ENCODE data around the gene ARMC3.
"Not testable (repeated sequence)": the region's sequence is repeated elsewhere in the genome, so short reads cannot be mapped to it uniquely, and the experiment has no call there.

The ARMC3 gene

DNA sequence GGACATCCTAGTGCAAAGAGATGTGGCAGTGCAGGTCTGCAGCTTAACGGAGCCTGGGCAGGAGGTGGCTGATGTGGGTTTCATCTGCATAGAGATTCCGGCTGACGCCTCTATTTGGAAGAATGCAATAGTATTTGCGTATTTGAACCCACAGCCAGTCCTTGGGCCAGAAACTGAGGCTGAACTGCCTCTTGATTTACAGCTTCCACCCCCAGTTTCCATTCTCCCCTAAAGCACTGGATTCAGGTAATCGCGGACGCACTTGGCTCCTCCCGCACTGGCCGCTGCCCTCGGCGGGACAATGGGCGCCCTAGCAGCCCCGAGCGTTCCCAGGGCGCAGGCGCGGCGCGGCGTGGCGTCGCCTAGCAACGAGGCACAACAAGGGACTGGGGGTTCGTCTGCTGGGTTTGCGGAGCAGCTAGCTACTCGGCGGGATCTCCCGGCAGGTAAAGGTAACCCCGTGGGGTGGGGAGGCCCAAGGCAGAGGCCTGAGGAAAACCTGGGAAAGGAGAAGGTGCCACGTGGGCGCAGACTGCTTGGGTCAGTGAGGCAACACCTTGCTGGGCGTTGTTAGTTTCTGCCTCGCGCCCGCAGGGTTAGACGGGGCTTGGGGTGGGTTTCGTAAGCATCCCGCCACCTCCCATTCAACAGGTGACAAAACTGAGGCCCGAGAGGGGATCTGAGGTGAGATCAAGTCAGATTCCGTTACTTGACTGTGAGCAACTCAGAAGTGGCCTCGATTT lies at the start of gene ARMC3:
TSS of gene ARMC3 (plus strand) at position 393 of the 743 bp plus-strand sequence. CDS start 3,944 bp downstream, outside the sequence.
- DNase-seq (ENCODE audit: extremely low read depth in 1 of 2, low read depth in 1 of 2): peak; percentile 38 to 55

DNA sequence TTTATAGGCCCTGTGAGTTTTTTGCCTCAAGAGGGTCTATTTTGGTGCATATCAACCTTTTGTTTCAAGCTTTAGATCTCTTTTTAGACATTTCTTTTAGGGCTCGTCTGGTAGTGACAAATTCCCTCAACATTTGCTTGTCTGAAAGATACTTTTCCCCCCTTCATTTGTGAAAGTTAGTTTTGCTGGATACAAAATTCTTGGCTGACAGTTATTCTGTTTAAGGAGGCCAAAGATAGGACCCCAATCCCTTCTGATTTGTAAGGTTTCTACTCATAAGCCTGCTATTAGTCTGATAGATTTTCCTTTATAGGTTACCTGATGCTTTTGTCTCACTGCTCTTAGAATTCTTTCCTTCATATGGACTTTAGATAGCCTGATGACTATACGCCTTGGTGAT lies 36.1 kb upstream of the ARMC3 start:
- no peak for DNase-seq (ENCODE audit: extremely low read depth in 1 of 2, low read depth in 1 of 2)

GRCh38 chr10:22893781-22894180 lies 34.1 kb upstream of the ARMC3 start:
- DNase-seq (ENCODE audit: extremely low read depth in 1 of 2, low read depth in 1 of 2): no peak

DNA sequence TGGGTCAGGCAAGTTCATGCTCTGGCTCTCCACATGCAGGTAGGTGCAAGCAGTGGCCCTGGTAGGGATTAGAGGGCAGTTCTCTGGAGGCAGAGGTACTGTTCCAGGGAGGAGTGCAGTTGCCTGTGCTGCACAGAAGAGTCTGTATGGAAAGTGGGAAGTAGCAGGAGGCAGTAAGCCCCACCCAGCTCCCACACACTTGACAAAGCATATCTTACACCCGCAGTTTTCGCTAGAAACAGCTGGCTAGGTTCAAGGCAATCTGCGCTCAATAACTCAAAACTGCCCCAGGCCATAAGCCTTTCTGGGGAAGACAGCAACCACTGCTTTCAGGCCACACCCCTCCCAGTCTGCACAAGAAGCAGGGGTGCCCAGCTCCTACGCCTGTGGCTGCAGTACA lies 33.1 kb upstream of the ARMC3 start:
- DNase-seq (ENCODE audit: extremely low read depth in 1 of 2, low read depth in 1 of 2): no peak

- no peak for DNase-seq (ENCODE audit: extremely low read depth in 1 of 2, low read depth in 1 of 2)
Observed at GRCh38 chr10:22895252-22895651, 32.6 kb upstream of the ARMC3 start.

DNA sequence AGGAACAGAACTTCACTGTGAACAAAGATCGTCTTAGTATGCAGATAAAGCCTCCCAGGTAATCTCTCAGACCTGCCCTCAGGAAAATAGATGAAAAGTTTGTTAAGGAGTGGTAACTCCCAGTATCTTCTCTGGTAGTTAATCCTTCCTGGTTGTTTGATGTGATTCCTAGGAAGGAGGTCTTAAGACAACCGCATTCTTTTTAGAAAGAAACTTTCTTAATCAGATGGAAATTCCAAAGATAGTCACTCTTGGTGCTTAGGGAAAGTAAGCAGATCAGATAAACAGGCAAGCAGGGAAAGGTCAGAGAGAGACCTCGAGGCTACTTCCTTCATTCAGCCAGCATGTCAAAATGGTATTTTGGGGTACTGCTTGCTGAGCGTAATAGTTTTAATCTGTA lies 30.5 kb upstream of the ARMC3 start:
- DNase-seq (ENCODE audit: extremely low read depth in 1 of 2, low read depth in 1 of 2): no peak

GRCh38 chr10:22899307-22899706 lies 28.5 kb upstream of the ARMC3 start:
- no peak for DNase-seq (ENCODE audit: extremely low read depth in 1 of 2, low read depth in 1 of 2)

DNA sequence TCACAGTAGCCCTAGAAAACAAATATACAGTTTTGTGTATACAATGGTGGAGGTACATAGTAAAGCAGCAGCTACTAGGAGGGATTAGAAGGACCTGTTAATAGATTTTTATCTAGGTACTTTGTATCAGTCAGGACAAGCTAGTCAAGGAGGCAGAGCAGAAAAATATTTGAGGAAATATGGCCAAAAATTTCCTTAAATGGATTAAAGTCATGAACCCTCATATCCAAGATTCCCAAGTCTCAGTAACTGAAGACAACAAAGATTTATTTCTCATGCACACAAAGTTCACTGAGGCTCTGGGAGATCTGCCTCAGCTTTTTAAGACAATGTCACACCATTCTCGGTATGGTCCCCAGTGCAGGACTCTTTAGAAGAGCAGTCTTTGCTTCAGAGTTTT lies 28.1 kb upstream of the ARMC3 start:
- DNase-seq (ENCODE audit: extremely low read depth in 1 of 2, low read depth in 1 of 2): no peak

- DNase-seq (ENCODE audit: extremely low read depth in 1 of 2, low read depth in 1 of 2): no peak
Observed at GRCh38 chr10:22900841-22901601, 26.8 kb upstream of the ARMC3 start.

GRCh38 chr10:22902147-22902546 lies 25.7 kb upstream of the ARMC3 start:
- not testable (repeated sequence) for DNase-seq (ENCODE audit: extremely low read depth in 1 of 2, low read depth in 1 of 2)

DNA sequence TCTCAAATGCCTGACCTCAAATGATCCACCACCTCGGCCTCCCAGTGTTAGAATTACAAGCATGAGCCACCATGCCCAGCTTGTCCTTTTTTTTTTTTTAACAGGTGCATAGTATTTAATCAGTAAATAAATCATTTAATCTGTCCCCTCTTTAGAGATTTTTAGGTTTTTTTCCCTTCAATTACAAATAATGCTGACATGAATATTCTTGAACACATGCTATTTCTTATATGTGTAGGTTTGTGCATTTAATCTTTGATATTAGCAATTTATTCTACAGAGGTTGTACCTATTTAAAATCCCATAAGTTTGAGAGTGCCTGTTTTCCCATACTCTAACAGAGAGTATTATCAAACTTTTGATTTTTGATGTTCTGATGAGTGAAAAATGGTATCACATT lies 24.2 kb upstream of the ARMC3 start:
- no peak for DNase-seq (ENCODE audit: extremely low read depth in 1 of 2, low read depth in 1 of 2)

GRCh38 chr10:22906767-22907166 lies 21.1 kb upstream of the ARMC3 start:
- DNase-seq (ENCODE audit: extremely low read depth in 1 of 2, low read depth in 1 of 2): no peak

- no peak for DNase-seq (ENCODE audit: extremely low read depth in 1 of 2, low read depth in 1 of 2)
Observed at GRCh38 chr10:22908837-22909236, 19.0 kb upstream of the ARMC3 start.

DNA sequence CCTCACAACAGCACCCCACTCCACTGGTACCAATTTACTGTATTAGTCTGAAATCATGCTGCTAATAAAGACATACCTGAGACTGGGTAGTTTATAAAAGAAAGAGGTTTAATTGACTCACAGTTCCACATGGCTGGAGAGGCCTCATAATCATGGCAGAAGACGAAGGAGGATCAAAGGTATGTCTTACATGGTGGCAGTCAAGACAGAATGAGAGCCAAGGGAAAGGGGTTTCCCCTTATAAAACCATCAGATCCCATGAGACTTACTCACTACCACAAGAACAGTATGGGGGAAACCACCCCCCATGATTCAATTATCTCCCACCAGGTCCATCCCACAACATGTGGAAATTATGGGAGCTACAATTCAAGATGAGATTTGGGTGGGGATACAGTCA lies 18.2 kb upstream of the ARMC3 start:
- DNase-seq (ENCODE audit: extremely low read depth in 1 of 2, low read depth in 1 of 2): not testable (repeated sequence)

- no peak for DNase-seq (ENCODE audit: extremely low read depth in 1 of 2, low read depth in 1 of 2)
Observed at GRCh38 chr10:22911067-22911466, 16.8 kb upstream of the ARMC3 start.

DNA sequence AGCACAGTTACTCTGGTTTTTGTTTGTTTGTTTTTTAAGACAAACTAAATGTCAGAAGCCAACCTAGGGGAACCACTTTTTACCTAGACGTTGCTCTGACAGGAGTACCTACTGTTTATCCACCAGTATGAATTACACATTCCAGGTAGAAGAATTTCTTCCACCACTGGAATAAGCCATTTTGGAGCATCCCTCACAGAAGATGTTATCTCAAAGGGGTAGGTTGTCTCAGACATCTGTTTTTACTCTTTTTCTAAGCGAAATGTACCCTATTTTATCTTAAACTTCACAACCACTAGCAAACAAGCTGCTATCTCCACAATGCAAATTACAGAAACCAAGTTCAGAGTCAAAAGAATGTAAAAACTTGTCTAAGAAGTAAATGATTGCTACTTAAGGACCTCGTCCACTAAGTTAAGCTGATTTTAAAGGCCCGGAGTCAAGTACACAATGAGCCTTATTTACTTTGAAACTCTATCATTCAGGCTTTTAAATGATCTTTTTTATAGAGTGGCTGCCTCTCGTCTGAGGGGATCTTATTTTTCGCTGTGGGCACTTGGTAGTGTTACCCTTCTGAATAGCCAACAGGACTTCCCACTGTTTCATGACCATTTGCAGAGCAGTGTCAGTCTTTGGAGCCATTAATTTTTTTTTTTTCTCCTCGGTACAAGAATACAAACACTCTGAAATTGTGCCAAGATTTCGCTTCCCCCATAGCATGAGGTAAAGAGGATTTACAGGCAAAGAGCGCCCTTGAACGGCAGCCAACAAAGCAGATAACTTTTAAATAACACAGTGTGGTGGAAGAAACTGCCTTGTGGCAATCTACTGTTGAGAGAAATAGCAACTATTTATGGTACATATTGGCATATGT lies 15.7 kb upstream of the ARMC3 start:
- DNase-seq (ENCODE audit: extremely low read depth in 1 of 2, low read depth in 1 of 2): no peak

- no peak for DNase-seq (ENCODE audit: extremely low read depth in 1 of 2, low read depth in 1 of 2)
Observed at GRCh38 chr10:22912763-22913384, 15.0 kb upstream of the ARMC3 start.

- DNase-seq (ENCODE audit: extremely low read depth in 1 of 2, low read depth in 1 of 2): no peak
Observed at GRCh38 chr10:22913474-22914092, 14.3 kb upstream of the ARMC3 start.

DNA sequence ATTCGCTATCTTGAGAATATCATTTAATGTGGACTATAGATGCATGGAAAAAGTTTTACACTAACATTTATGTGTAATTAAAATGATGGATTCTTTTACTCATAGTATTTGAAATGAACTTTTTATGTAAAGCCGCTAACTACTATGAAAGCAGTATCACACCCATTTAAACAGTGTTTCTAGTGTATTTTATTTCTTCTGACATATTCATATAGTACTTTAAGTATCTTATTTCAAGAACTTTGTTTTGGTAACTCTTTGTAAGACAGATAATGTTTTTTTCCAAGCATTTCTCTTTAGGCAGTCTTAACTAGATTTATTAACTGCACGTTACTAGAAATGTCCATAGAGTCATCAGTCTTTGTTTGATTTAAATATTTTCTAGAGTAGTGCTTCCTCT lies 12.5 kb upstream of the ARMC3 start:
- DNase-seq (ENCODE audit: extremely low read depth in 1 of 2, low read depth in 1 of 2): no peak

DNA sequence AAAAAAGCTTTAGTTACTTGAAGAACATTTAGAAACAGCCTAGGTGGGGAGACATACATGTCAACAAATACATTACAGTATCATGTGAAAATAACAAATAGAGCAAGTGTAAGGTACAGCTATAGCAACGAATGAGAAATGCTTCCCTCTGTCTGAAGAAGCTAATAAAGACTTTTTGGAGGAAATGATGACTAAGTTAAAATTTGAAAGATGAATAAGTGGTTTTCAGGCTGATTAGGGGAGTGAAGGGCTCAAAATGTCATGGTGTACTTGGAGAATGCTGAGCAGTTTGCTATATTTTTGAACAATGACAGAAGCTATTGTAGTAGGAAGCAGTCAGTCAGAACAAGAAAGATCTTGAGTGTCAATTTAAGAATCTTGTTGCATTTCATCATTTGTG lies 2.8 kb upstream of the ARMC3 start:
- no peak for DNase-seq (ENCODE audit: extremely low read depth in 1 of 2, low read depth in 1 of 2)
